Testis (tissue), 2 donors: Measurements from ENCODE around the gene TBXA2R.

Source experiments
- CTCF ChIP-seq, 3 experiments: fragments of 450-650 bp in 2 of 3; fragments of 200-600 bp in 1 of 3; sonication (generic) in 1 of 3; IDR thresholded peaks; one replicate each; pipeline ENCODE4 v1.5.1; 2016 to 2019; ENCODE audit warnings: antibody characterized with exemption in 3 of 3, mild to moderate bottlenecking in 2 of 3, moderate library complexity in 1 of 3
- POLR2A ChIP-seq: fragments of 450-650 bp; IDR thresholded peaks from one replicate; pipeline ENCODE4 v1.6.1; 2017; ENCODE audit warnings: antibody characterized with exemption, mild to moderate bottlenecking, moderate library complexity

- no peak for TF ChIP-seq CTCF (IDR thresholded peaks at IDR 0.05)
- no peak for TF ChIP-seq POLR2A
Measured at GRCh38 chr19:3645067-3645396, 38.4 kb upstream of the TBXA2R start.
